Measurements from ENCODE around the gene ASB1. TPM values are rescaled to one million over a fixed set of nuclear protein-coding genes. Genes with fewer than 3 reads are reported as not detected.
A peak's percentile ranks its signal among the peaks of the same experiment; 100 is the strongest.

The ASB1 gene
- total RNA-seq, 1 experiment from 2014 or later: 46.0 TPM

GRCh38 chr2:238418196-238418998, 8.3 kb upstream of the ASB1 start:
- H2AK5ac ChIP-seq (ENCODE audit: insufficient read length, low read length): no peak overlapping the region
- H3K4me3 Mint-ChIP-seq: no peak overlapping the region
- peaks cover 8 to 18% (median 10%) of the 10 kb centered on the region in 3 experiments for H3K36me3 Mint-ChIP-seq (ENCODE audit: insufficient read depth in 1 of 3, low read depth in 3 of 3)
- H3K4me1 Mint-ChIP-seq: peaks cover 23 to 28% of the 10 kb centered on the region in 2 experiments
- H4K5ac ChIP-seq (ENCODE audit: insufficient read length, low read depth, low read length): no peak overlapping the region
- no peak overlapping the region for H2BK120ac ChIP-seq (ENCODE audit: low read depth, low read length, poor library complexity, severe bottlenecking)
- H3T11ph ChIP-seq (ENCODE audit: low read length): no peak overlapping the region
- no peak overlapping the region for H3K9ac ChIP-seq (ENCODE audit: extremely low read depth, insufficient read length, low read length)
- no peaks in the 10 kb centered on the region; the same call in 1 of the 2 replicates for H3K27me3 Mint-ChIP-seq (ENCODE audit: low read depth)
- H3K27me3 ChIP-seq (ENCODE audit: insufficient read depth, low read length): no peaks in the 10 kb centered on the region
- H2BK12ac ChIP-seq (ENCODE audit: insufficient read length, low read depth, low read length): no peak overlapping the region
- no peak for DNase-seq
- no peak overlapping the region for H4K91ac ChIP-seq (ENCODE audit: insufficient read length, low read depth, low read length)
- no peaks in the 10 kb centered on the region; the same call in 1 of the 2 replicates for H3K4me1 ChIP-seq (ENCODE audit: insufficient read depth, low read length)
- no peak overlapping the region for H2AFZ ChIP-seq (ENCODE audit: low read length)
- H4K8ac ChIP-seq (replicated peaks; ENCODE audit: insufficient read length, low read depth, low read length): no peak overlapping the region
- H3K4ac ChIP-seq (ENCODE audit: low read depth, low read length): no peak overlapping the region
- H3K4me2 ChIP-seq (ENCODE audit: insufficient read depth, insufficient read length, low read length): no peak overlapping the region
- no peaks in the 10 kb centered on the region for H3K9me3 ChIP-seq (ENCODE audit: control insufficient read depth, low read depth, low read length)
- no peaks in the 10 kb centered on the region for H3K79me1 ChIP-seq (ENCODE audit: insufficient read depth, low read depth, low read length, poor library complexity, severe bottlenecking)
- no peak overlapping the region for H3K23ac ChIP-seq (ENCODE audit: insufficient read length, low read depth, low read length)
- H3K56ac ChIP-seq (ENCODE audit: insufficient read length, low read depth, low read length): no peak overlapping the region
- no CpG with 5 or more reads among the region's 6 CpGs for WGBS (ENCODE audit: extremely low coverage, insufficient read length, low lambda C conversion rate)
- H3K23me2 ChIP-seq (ENCODE audit: insufficient read length, low read depth, low read length, poor library complexity, severe bottlenecking): no peaks in the 10 kb centered on the region
- H2BK20ac ChIP-seq (ENCODE audit: low read depth, low read length, poor library complexity, severe bottlenecking): no peak overlapping the region
- no peak overlapping the region for H3K27ac ChIP-seq (ENCODE audit: insufficient read length, low read depth, low read length)
- H3K79me2 ChIP-seq (ENCODE audit: insufficient read depth, low read length): no peaks in the 10 kb centered on the region
- H3K18ac ChIP-seq (ENCODE audit: insufficient read length, low read depth, low read length): no peak overlapping the region
- peak overlapping the region in 1 of 3 experiments; percentile 36; a peak in 3 of 7 replicates for H3K27ac Mint-ChIP-seq
- no peak for TF ChIP-seq CTCF (conservative IDR thresholded peaks at IDR 0.05)
- no peak overlapping the region for H3K14ac ChIP-seq (ENCODE audit: insufficient read depth, low read length)
- H2BK5ac ChIP-seq (ENCODE audit: insufficient read length, low read length): no peak overlapping the region
- peaks cover 14 to 16% of the 10 kb centered on the region in 2 experiments for H3K9me3 Mint-ChIP-seq
- H2BK15ac ChIP-seq (ENCODE audit: low read depth, low read length): no peak overlapping the region
- H4K20me1 ChIP-seq (ENCODE audit: control insufficient read depth, insufficient read depth, insufficient read length): no peaks in the 10 kb centered on the region
